NT2/D1 (cell line): ENCODE data around the gene NPB.

Experiments
- SUZ12 ChIP-seq: IDR thresholded peaks from 2 replicates; pipeline ENCODE4 v1.6.1; 2011; ENCODE audit not compliant: insufficient read length, insufficient read depth; ENCODE audit errors: extremely low read depth
- YY1 ChIP-seq: IDR thresholded peaks from 2 replicates; pipeline ENCODE4 v1.6.1; 2011; ENCODE audit not compliant: insufficient read length, insufficient read depth

- TF ChIP-seq YY1 (no peak), SUZ12 (no peak)
Measured at GRCh38 chr17:81927653-81928543, 25.9 kb downstream of the NPB start, which contains the start of gene MAFG.
